ENCODE data around the gene ITGB7.

ITGB7 gene

GRCh38 chr12:53230108-53230845 lies 23.2 kb upstream of the ITGB7 start:
- no peaks in the 10 kb centered on the region for H3K36me3 ChIP-seq (ENCODE audit: control insufficient read depth in 1 of 2, insufficient read depth in 2 of 2, low read length in 2 of 2)
- no peak overlapping the region for H3K4me3 ChIP-seq (ENCODE audit: low read depth in 1 of 2, low read length in 2 of 2)
- H3K9me3 ChIP-seq (ENCODE audit: control insufficient read depth in 1 of 2, low read length in 2 of 2): no peaks in the 10 kb centered on the region
- peaks cover 6 to 7% of the 10 kb centered on the region in 2 donors for H3K27me3 ChIP-seq (ENCODE audit: control insufficient read depth in 1 of 2, insufficient read depth in 2 of 2, low read length in 2 of 2)
- H3K9ac ChIP-seq (ENCODE audit: low read depth in 1 of 2, low read length in 2 of 2): no peak overlapping the region
- no peak overlapping the region for H3K27ac ChIP-seq (ENCODE audit: low read depth, low read length)
- peaks cover 28 to 30% of the 10 kb centered on the region in 2 donors for H3K4me1 ChIP-seq (ENCODE audit: control insufficient read depth in 1 of 2, insufficient read depth in 2 of 2, low read length in 2 of 2)

GRCh38 chr12:53229454-53229853 lies 22.4 kb upstream of the ITGB7 start:
- Histone ChIP-seq H3K9ac (ENCODE audit: low read depth in 1 of 2, low read length in 2 of 2) (no peak overlapping the region), H3K27me3 (ENCODE audit: control insufficient read depth in 1 of 2, insufficient read depth in 2 of 2, low read length in 2 of 2) (peaks cover 2 to 7% of the 10 kb centered on the region in 2 donors), H3K36me3 (ENCODE audit: control insufficient read depth in 1 of 2, insufficient read depth in 2 of 2, low read length in 2 of 2) (no peaks in the 10 kb centered on the region), H3K4me3 (ENCODE audit: low read depth in 1 of 2, low read length in 2 of 2) (no peak overlapping the region), H3K27ac (ENCODE audit: low read depth, low read length) (no peak overlapping the region), H3K9me3 (ENCODE audit: control insufficient read depth in 1 of 2, low read length in 2 of 2) (no peaks in the 10 kb centered on the region), H3K4me1 (ENCODE audit: control insufficient read depth in 1 of 2, insufficient read depth in 2 of 2, low read length in 2 of 2) (peaks cover 31 to 35% of the 10 kb centered on the region in 2 donors)

- Histone ChIP-seq H3K36me3 (ENCODE audit: control insufficient read depth in 1 of 2, insufficient read depth in 2 of 2, low read length in 2 of 2) (no peaks in the 10 kb centered on the region), H3K9ac (ENCODE audit: low read depth in 1 of 2, low read length in 2 of 2) (no peak overlapping the region), H3K4me3 (ENCODE audit: low read depth in 1 of 2, low read length in 2 of 2) (no peak overlapping the region), H3K27ac (ENCODE audit: low read depth, low read length) (no peak overlapping the region), H3K9me3 (ENCODE audit: control insufficient read depth in 1 of 2, low read length in 2 of 2) (no peaks in the 10 kb centered on the region), H3K27me3 (ENCODE audit: control insufficient read depth in 1 of 2, insufficient read depth in 2 of 2, low read length in 2 of 2) (peaks cover 0 to 3% of the 10 kb centered on the region in 2 donors), H3K4me1 (ENCODE audit: control insufficient read depth in 1 of 2, insufficient read depth in 2 of 2, low read length in 2 of 2) (peaks cover 31 to 34% of the 10 kb centered on the region in 2 donors)
Measured at GRCh38 chr12:53227836-53228235, 20.8 kb upstream of the ITGB7 start.

- no peak overlapping the region for H3K4me3 ChIP-seq (ENCODE audit: low read depth in 1 of 2, low read length in 2 of 2)
- no peak overlapping the region for H3K9ac ChIP-seq (ENCODE audit: low read depth in 1 of 2, low read length in 2 of 2)
- no peaks in the 10 kb centered on the region for H3K9me3 ChIP-seq (ENCODE audit: control insufficient read depth in 1 of 2, low read length in 2 of 2)
- H3K36me3 ChIP-seq (ENCODE audit: control insufficient read depth in 1 of 2, insufficient read depth in 2 of 2, low read length in 2 of 2): no peaks in the 10 kb centered on the region
- H3K4me1 ChIP-seq (ENCODE audit: control insufficient read depth in 1 of 2, insufficient read depth in 2 of 2, low read length in 2 of 2): peaks cover 30 to 33% of the 10 kb centered on the region in 2 donors
- no peak overlapping the region for H3K27ac ChIP-seq (ENCODE audit: low read depth, low read length)
- H3K27me3 ChIP-seq (ENCODE audit: control insufficient read depth in 1 of 2, insufficient read depth in 2 of 2, low read length in 2 of 2): peaks cover 0 to 3% of the 10 kb centered on the region in 2 donors
Measured at GRCh38 chr12:53227341-53227740, 20.3 kb upstream of the ITGB7 start.

GRCh38 chr12:53226815-53227214 lies 19.8 kb upstream of the ITGB7 start:
- H3K9ac ChIP-seq (ENCODE audit: low read depth in 1 of 2, low read length in 2 of 2): no peak overlapping the region
- no peak overlapping the region for H3K27ac ChIP-seq (ENCODE audit: low read depth, low read length)
- H3K4me1 ChIP-seq (ENCODE audit: control insufficient read depth in 1 of 2, insufficient read depth in 2 of 2, low read length in 2 of 2): peaks cover 33 to 35% of the 10 kb centered on the region in 2 donors
- no peak overlapping the region for H3K4me3 ChIP-seq (ENCODE audit: low read depth in 1 of 2, low read length in 2 of 2)
- H3K9me3 ChIP-seq (ENCODE audit: control insufficient read depth in 1 of 2, low read length in 2 of 2): no peaks in the 10 kb centered on the region
- peaks cover 0 to 3% of the 10 kb centered on the region in 2 donors for H3K27me3 ChIP-seq (ENCODE audit: control insufficient read depth in 1 of 2, insufficient read depth in 2 of 2, low read length in 2 of 2)
- H3K36me3 ChIP-seq (ENCODE audit: control insufficient read depth in 1 of 2, insufficient read depth in 2 of 2, low read length in 2 of 2): no peaks in the 10 kb centered on the region

- Histone ChIP-seq H3K9me3 (ENCODE audit: control insufficient read depth in 1 of 2, low read length in 2 of 2) (no peaks in the 10 kb centered on the region), H3K27ac (ENCODE audit: low read depth, low read length) (no peak overlapping the region), H3K4me3 (ENCODE audit: low read depth in 1 of 2, low read length in 2 of 2) (no peak overlapping the region), H3K36me3 (ENCODE audit: control insufficient read depth in 1 of 2, insufficient read depth in 2 of 2, low read length in 2 of 2) (no peaks in the 10 kb centered on the region), H3K27me3 (ENCODE audit: control insufficient read depth in 1 of 2, insufficient read depth in 2 of 2, low read length in 2 of 2) (no peaks in the 10 kb centered on the region), H3K4me1 (ENCODE audit: control insufficient read depth in 1 of 2, insufficient read depth in 2 of 2, low read length in 2 of 2) (peaks cover 26% of the 10 kb centered on the region in 2 donors), H3K9ac (ENCODE audit: low read depth in 1 of 2, low read length in 2 of 2) (no peak overlapping the region)
Measured at GRCh38 chr12:53225635-53226424, 18.8 kb upstream of the ITGB7 start.

- Histone ChIP-seq H3K9ac (ENCODE audit: low read depth in 1 of 2, low read length in 2 of 2) (no peak overlapping the region), H3K4me3 (ENCODE audit: low read depth in 1 of 2, low read length in 2 of 2) (no peak overlapping the region), H3K27ac (ENCODE audit: low read depth, low read length) (no peak overlapping the region), H3K27me3 (ENCODE audit: control insufficient read depth in 1 of 2, insufficient read depth in 2 of 2, low read length in 2 of 2) (no peaks in the 10 kb centered on the region), H3K9me3 (ENCODE audit: control insufficient read depth in 1 of 2, low read length in 2 of 2) (no peaks in the 10 kb centered on the region), H3K4me1 (ENCODE audit: control insufficient read depth in 1 of 2, insufficient read depth in 2 of 2, low read length in 2 of 2) (peaks cover 25 to 27% of the 10 kb centered on the region in 2 donors), H3K36me3 (ENCODE audit: control insufficient read depth in 1 of 2, insufficient read depth in 2 of 2, low read length in 2 of 2) (no peaks in the 10 kb centered on the region)
Measured at GRCh38 chr12:53224897-53225634, 18.0 kb upstream of the ITGB7 start.

- peaks cover 30 to 32% of the 10 kb centered on the region in 2 donors for H3K4me1 ChIP-seq (ENCODE audit: control insufficient read depth in 1 of 2, insufficient read depth in 2 of 2, low read length in 2 of 2)
- no peak overlapping the region for H3K9ac ChIP-seq (ENCODE audit: low read depth in 1 of 2, low read length in 2 of 2)
- peaks cover 0 to 6% of the 10 kb centered on the region in 2 donors for H3K27me3 ChIP-seq (ENCODE audit: control insufficient read depth in 1 of 2, insufficient read depth in 2 of 2, low read length in 2 of 2)
Measured at GRCh38 chr12:53224061-53224896, 17.2 kb upstream of the ITGB7 start.

GRCh38 chr12:53223389-53224060 lies 16.5 kb upstream of the ITGB7 start:
- Histone ChIP-seq H3K4me3 (ENCODE audit: low read depth in 1 of 2, low read length in 2 of 2) (no peak overlapping the region), H3K27me3 (ENCODE audit: control insufficient read depth in 1 of 2, insufficient read depth in 2 of 2, low read length in 2 of 2) (peaks cover 0 to 7% of the 10 kb centered on the region in 2 donors), H3K9me3 (ENCODE audit: control insufficient read depth in 1 of 2, low read length in 2 of 2) (no peaks in the 10 kb centered on the region), H3K9ac (ENCODE audit: low read depth in 1 of 2, low read length in 2 of 2) (peak overlapping the region in 1 of 2 donors; percentile 2), H3K36me3 (ENCODE audit: control insufficient read depth in 1 of 2, insufficient read depth in 2 of 2, low read length in 2 of 2) (no peaks in the 10 kb centered on the region), H3K27ac (ENCODE audit: low read depth, low read length) (peak overlapping the region; percentile 6), H3K4me1 (ENCODE audit: control insufficient read depth in 1 of 2, insufficient read depth in 2 of 2, low read length in 2 of 2) (peaks cover 35 to 36% of the 10 kb centered on the region in 2 donors)

More at GRCh38 chr12:53224061-53224896, 17.2 kb upstream of the ITGB7 start:
- Histone ChIP-seq H3K9me3 (ENCODE audit: control insufficient read depth in 1 of 2, low read length in 2 of 2) (no peaks in the 10 kb centered on the region), H3K27ac (ENCODE audit: low read depth, low read length) (no peak overlapping the region), H3K36me3 (ENCODE audit: control insufficient read depth in 1 of 2, insufficient read depth in 2 of 2, low read length in 2 of 2) (no peaks in the 10 kb centered on the region), H3K4me3 (ENCODE audit: low read depth in 1 of 2, low read length in 2 of 2) (no peak overlapping the region)
